Neural progenitor cell (in vitro differentiated cells): ENCODE data around the gene ZNF682. TPM values are rescaled to one million over a fixed set of nuclear protein-coding genes. Genes with fewer than 3 reads are reported as not detected.

ENCODE experiments used
- DNase-seq: peaks from one replicate; pipeline ENCODE4 v3.0.0-alpha.2; 2016; ENCODE audit warnings: low spot score
- H2AFZ ChIP-seq: fragments of 200-600 bp; sonication (generic); replicated peaks from 2 replicates; pipeline ENCODE4 v1.6.1; 2016; ENCODE audit warnings: antibody characterized with exemption
- H3F3A ChIP-seq: fragments of 200-600 bp; sonication (generic); 2 replicates; pipeline ENCODE4 v1.6.1; 2016; ENCODE audit warnings: antibody characterized with exemption, low read depth
- H3K27ac ChIP-seq: fragments of 200-600 bp; sonication (generic); 2 replicates; pipeline ENCODE4 v1.5.1; 2016; ENCODE audit warnings: mild to moderate bottlenecking
- H3K27me3 ChIP-seq: fragments of 200-600 bp; sonication (generic); 2 replicates; pipeline ENCODE4 v1.6.1; 2016; ENCODE audit warnings: mild to moderate bottlenecking, moderate library complexity
- H3K36me3 ChIP-seq: fragments of 200-600 bp; sonication (generic); 2 replicates; pipeline ENCODE4 v1.5.1; 2016
- H3K4me1 ChIP-seq: fragments of 200-600 bp; sonication (generic); 2 replicates; pipeline ENCODE4 v1.6.1; 2016; ENCODE audit warnings: mixed run types
- H3K4me2 ChIP-seq: fragments of 200-600 bp; sonication (generic); 2 replicates; pipeline ENCODE4 v1.6.1; 2016
- H3K4me3 ChIP-seq: fragments of 200-600 bp; sonication (generic); 2 replicates; pipeline ENCODE4 v1.5.1; 2016
- H3K79me2 ChIP-seq: fragments of 200-600 bp; sonication (generic); 2 replicates; pipeline ENCODE4 v1.6.1; 2016; ENCODE audit warnings: low read depth
- H3K9ac ChIP-seq: fragments of 200-600 bp; sonication (generic); 2 replicates; pipeline ENCODE4 v1.6.1; 2016
- H3K9me3 ChIP-seq: fragments of 200-600 bp; sonication (generic); 2 replicates; pipeline ENCODE4 v1.5.1; 2016; ENCODE audit warnings: low read depth
- H4K20me1 ChIP-seq: fragments of 200-600 bp; sonication (generic); 2 replicates; pipeline ENCODE4 v1.6.1; 2016; ENCODE audit warnings: low read depth
- H3K27ac Mint-ChIP-seq: 3 replicates; pipeline ENCODE4 v1.8.0; 2021; ENCODE audit warnings: mixed read lengths
- H3K27me3 Mint-ChIP-seq: 2 replicates; pipeline ENCODE4 v1.8.0; 2022; ENCODE audit warnings: low read depth, mild to moderate bottlenecking, inconsistent platforms, moderate library complexity, mixed read lengths; ENCODE audit not compliant: insufficient read depth
- H3K36me3 Mint-ChIP-seq: 3 replicates; pipeline ENCODE4 v1.8.0; 2021; ENCODE audit warnings: mixed read lengths
- H3K4me1 Mint-ChIP-seq: 3 replicates; pipeline ENCODE4 v1.8.0; 2021; ENCODE audit warnings: mixed read lengths
- H3K4me3 Mint-ChIP-seq: 3 replicates; pipeline ENCODE4 v1.8.0; 2021; ENCODE audit warnings: mild to moderate bottlenecking, moderate library complexity, mixed read lengths
- H3K9me3 Mint-ChIP-seq: 3 replicates; pipeline ENCODE4 v1.8.0; 2020; ENCODE audit warnings: mixed read lengths
- CTCF ChIP-seq: fragments of 200-600 bp; sonication (generic); IDR thresholded peaks from 2 replicates; pipeline ENCODE4 v1.5.1; 2017; ENCODE audit warnings: antibody characterized with exemption, mild to moderate bottlenecking
- EZH2 ChIP-seq: fragments of 200-600 bp; sonication (generic); IDR thresholded peaks from 2 replicates; pipeline ENCODE4 v1.6.1; 2017; ENCODE audit warnings: antibody characterized with exemption, mild to moderate bottlenecking, moderate library complexity
- EZH2phosphoT487 ChIP-seq: fragments of 200-600 bp; sonication (generic); IDR thresholded peaks from 2 replicates; pipeline ENCODE4 v1.6.1; 2017; ENCODE audit warnings: antibody characterized with exemption
- small RNA-seq: library from RNA; depleted of rRNA; stranded (forward); fragments of <200 nt; gene quantifications from one replicate; pipeline ENCODE3, GENCODE V24; 2015
- total RNA-seq: library from RNA; depleted of rRNA; stranded (reverse); fragments of >200 nt; gene quantifications from 2 replicates; pipeline ENCODE4 v1.2.3, GENCODE V29; 2015; ENCODE audit warnings: low replicate concordance

ZNF682 gene
- total RNA-seq, 1 donor from 2014 or later = 26.9 TPM

DNA sequence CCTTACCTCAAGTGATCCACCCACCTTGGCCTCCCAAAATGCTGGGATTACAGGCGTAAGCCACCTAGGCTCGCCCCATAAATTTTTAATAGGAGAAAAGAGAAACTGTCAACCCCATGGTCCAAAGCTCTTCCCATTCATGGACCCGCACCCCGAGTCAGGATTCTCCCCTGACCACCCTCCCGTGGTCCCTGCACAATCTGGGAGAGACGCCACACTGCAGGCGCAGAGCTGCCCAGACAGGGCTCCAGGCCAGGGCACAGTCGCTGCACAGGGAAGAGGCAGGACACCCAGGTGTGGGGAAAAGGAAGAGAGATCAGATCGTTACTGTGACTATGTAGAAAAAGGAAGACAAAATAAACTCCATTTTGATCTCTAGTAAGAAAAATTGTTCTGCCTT lies 84.1 kb downstream of the ZNF682 start:
- Mint-ChIP-seq H3K36me3 (no peaks in the 10 kb centered on the region), H3K4me1 (no peaks in the 10 kb centered on the region), H3K27me3 (peaks cover 10% of the 10 kb centered on the region), H3K4me3 (no peak overlapping the region), H3K9me3 (peaks cover 26% of the 10 kb centered on the region), H3K27ac (no peak overlapping the region)
- no peak overlapping the region for H3K9ac ChIP-seq
- DNase-seq = no peak
- no peaks in the 10 kb centered on the region for H3K4me1 ChIP-seq
- H3K27ac ChIP-seq = no peak overlapping the region
- no peak overlapping the region for H3K4me2 ChIP-seq
- H3K4me3 ChIP-seq = no peak overlapping the region
- H4K20me1 ChIP-seq = no peaks in the 10 kb centered on the region
- TF ChIP-seq EZH2phosphoT487 (no peak), CTCF (no peak), EZH2 (no peak)
- H3K27me3 ChIP-seq = no peaks in the 10 kb centered on the region
- H3F3A ChIP-seq = no peaks in the 10 kb centered on the region
- H3K9me3 ChIP-seq = no peaks in the 10 kb centered on the region
- no peaks in the 10 kb centered on the region for H3K79me2 ChIP-seq
- H2AFZ ChIP-seq = no peak overlapping the region
- no peaks in the 10 kb centered on the region for H3K36me3 ChIP-seq

Small RNAs within 50 kb of the gene (small RNA-seq; reads per million reads assigned to genes)
- gene AC006539.3 = not detected

Other genes starting within 250 kb of the ZNF682 start
- 16.1 and 19.9 TPM in 2 replicates for gene ZNF506, start 217.8 kb downstream of the ZNF682 start, total RNA-seq
- 54.5 and 79.2 TPM in 2 replicates for gene ZNF253, start 173.6 kb downstream of the ZNF682 start, total RNA-seq
- gene ZNF93, start 138.6 kb downstream of the ZNF682 start, total RNA-seq = 72.7 and 79.0 TPM in 2 replicates
- gene ZNF90, start 38.5 kb upstream of the ZNF682 start, total RNA-seq = 40.4 and 51.2 TPM in 2 replicates
- gene ZNF486, start 127.7 kb upstream of the ZNF682 start, total RNA-seq = 23.4 and 26.9 TPM in 2 replicates